BLaER1 (cell line): Measurements from ENCODE around the gene CMIP.
A peak's percentile ranks its signal among the peaks of the same experiment; 100 is the strongest.

Experiments
- H3K27ac ChIP-seq: shearing (Covaris generic); formaldehyde crosslinking; 2 replicates; pipeline ENCODE4 v1.8.1; 2022
- H3K27me3 ChIP-seq: shearing (Covaris generic); formaldehyde crosslinking; 2 replicates; pipeline ENCODE4 v1.8.1; 2022
- H3K36me3 ChIP-seq: shearing (Covaris generic); formaldehyde crosslinking; 2 replicates; pipeline ENCODE4 v1.8.1; 2022
- H3K4me1 ChIP-seq: shearing (Covaris generic); formaldehyde crosslinking; 2 replicates; pipeline ENCODE4 v1.8.1; 2022
- H3K4me2 ChIP-seq: shearing (Covaris generic); formaldehyde crosslinking; 2 replicates; pipeline ENCODE4 v1.8.1; 2022
- H3K4me3 ChIP-seq: shearing (Covaris generic); formaldehyde crosslinking; 2 replicates; pipeline ENCODE4 v1.8.1; 2022
- H3K9ac ChIP-seq: shearing (Covaris generic); formaldehyde crosslinking; 2 replicates; pipeline ENCODE4 v1.8.1; 2022
- H3K9me3 ChIP-seq: shearing (Covaris generic); formaldehyde crosslinking; 2 replicates; pipeline ENCODE4 v1.8.1; 2022
- H4K20me1 ChIP-seq: shearing (Covaris generic); formaldehyde crosslinking; 2 replicates; pipeline ENCODE4 v1.8.1; 2022
- Cebpa-rat ChIP-seq: shearing (Covaris generic); IDR thresholded peaks from 2 replicates; pipeline ENCODE4 v1.8.1; 2022

The CMIP gene

DNA sequence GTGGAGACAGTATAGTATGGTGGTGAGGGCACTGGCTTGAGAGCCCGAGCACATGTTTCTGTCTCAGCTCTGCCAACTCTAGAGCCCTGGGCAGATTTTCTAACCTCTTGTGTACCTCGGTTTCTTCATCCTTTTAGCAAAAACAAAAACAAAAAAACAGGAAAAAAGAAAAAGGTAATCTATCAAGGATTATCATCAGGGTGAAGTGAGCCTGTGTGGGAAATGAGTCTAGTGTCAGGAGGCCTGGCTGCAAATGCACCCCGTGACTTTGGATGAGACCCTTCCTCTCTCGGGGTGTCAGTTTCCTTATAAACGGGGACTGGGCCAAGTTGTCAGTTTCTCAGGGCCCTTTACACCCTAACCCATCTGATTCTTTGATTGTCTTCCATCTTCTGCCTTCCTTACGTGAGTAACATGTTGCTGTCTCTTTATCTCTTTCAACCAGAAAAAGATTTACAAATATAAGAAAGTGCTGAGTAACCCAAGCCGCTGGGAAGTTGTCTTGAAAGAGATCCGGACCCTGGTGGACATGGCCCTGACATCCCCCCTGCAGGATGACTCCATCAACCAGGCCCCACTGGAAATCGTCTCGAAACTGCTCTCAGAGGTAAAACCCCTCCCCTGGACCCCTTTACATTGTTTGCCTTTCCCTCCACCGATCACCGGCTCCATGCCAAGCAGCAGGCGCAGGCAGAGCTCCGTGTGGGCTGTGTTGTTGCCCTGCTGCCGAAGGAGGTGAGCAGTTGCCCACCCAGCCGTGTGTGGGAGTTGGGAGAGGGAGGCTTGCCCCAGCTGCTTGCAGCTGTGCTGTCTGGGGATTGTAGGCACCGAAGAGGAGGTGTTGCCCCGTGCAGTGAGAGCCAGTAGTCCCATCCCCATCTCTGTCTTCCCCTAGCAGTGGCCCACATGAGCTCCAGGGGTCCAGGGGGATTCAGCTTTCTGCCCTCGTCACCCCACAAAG is 207.4 kb downstream of the CMIP start:
- peaks cover 49% of the 10 kb centered on the region for H3K36me3 ChIP-seq
- no peaks in the 10 kb centered on the region for H3K27me3 ChIP-seq
- H3K4me2 ChIP-seq, result peak overlapping the region; percentile 96
- peak overlapping the region; percentile 91 for H3K27ac ChIP-seq
- peak overlapping the region; percentile 80 for H3K9ac ChIP-seq
- H4K20me1 ChIP-seq, result peaks cover 94% of the 10 kb centered on the region
- no peak for TF ChIP-seq Cebpa-rat
- peaks cover 82% of the 10 kb centered on the region for H3K4me1 ChIP-seq
- no peaks in the 10 kb centered on the region for H3K9me3 ChIP-seq
- peak overlapping the region; percentile 55 for H3K4me3 ChIP-seq

- Histone ChIP-seq H3K4me2 (peak overlapping the region; percentile 96), H3K36me3 (peaks cover 58% of the 10 kb centered on the region)
Observed at GRCh38 chr16:81652798-81653505, 208.3 kb downstream of the CMIP start.

GRCh38 chr16:81654346-81654745 is 209.7 kb downstream of the CMIP start:
- Histone ChIP-seq H3K27me3 (no peaks in the 10 kb centered on the region), H3K9me3 (no peaks in the 10 kb centered on the region), H3K4me2 (no peak overlapping the region), H3K27ac (no peak overlapping the region), H3K36me3 (peaks cover 72% of the 10 kb centered on the region), H3K4me1 (peaks cover 60% of the 10 kb centered on the region), H3K9ac (no peak overlapping the region), H3K4me3 (no peak overlapping the region), H4K20me1 (peaks cover 96% of the 10 kb centered on the region)
- no peak for TF ChIP-seq Cebpa-rat

More at GRCh38 chr16:81652798-81653505, 208.3 kb downstream of the CMIP start:
- H3K27me3 ChIP-seq, result no peaks in the 10 kb centered on the region
- no peaks in the 10 kb centered on the region for H3K9me3 ChIP-seq
- peaks cover 97% of the 10 kb centered on the region for H4K20me1 ChIP-seq
- TF ChIP-seq Cebpa-rat, result no peak
- peak overlapping the region; percentile 91 for H3K27ac ChIP-seq
- H3K9ac ChIP-seq, result peak overlapping the region; percentile 80; the same call in 1 of the 2 replicates
- H3K4me3 ChIP-seq, result peak overlapping the region; percentile 55
- peaks cover 74% of the 10 kb centered on the region for H3K4me1 ChIP-seq

DNA sequence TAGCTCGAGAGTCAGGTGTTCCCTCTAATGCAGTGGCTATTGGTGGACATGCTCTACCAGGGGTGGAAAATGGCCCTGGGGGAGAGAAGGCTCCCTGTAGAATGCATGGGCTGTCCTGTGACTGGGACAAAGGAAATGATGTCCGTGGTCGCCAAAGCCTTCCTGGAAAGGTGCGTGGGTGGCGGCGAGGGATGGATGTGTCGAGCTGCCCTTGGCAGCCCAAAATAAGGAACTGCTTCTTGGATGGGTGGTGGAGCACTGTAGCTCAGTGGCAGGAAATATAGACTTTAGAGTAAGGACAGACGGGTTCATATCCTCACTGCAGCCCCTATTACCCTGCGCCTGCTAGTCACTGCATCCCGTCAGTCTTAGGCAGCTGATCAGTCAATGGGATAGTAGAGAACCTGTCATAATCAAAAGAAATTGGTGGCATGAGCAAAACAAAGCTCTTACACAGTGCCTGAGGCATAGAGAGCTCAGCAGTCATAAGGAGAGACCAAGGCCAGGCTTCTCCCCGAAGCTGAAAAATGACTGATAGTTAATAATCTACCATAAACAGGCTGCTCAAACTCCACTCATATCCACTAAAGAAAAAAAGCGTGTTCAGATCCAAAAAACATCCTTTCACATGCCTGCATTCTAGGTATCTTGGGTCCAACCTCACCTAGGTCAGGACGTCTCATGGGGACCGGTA is 211.0 kb downstream of the CMIP start:
- peaks cover 96% of the 10 kb centered on the region for H4K20me1 ChIP-seq
- H3K4me2 ChIP-seq, result no peak overlapping the region
- no peak overlapping the region for H3K27ac ChIP-seq
- peaks cover 84% of the 10 kb centered on the region for H3K36me3 ChIP-seq
- no peak overlapping the region for H3K9ac ChIP-seq
- no peak for TF ChIP-seq Cebpa-rat
- H3K27me3 ChIP-seq, result no peaks in the 10 kb centered on the region
- peaks cover 48% of the 10 kb centered on the region for H3K4me1 ChIP-seq
- no peaks in the 10 kb centered on the region for H3K9me3 ChIP-seq
- no peak overlapping the region for H3K4me3 ChIP-seq

- Histone ChIP-seq H3K27me3 (no peaks in the 10 kb centered on the region), H3K27ac (no peak overlapping the region), H4K20me1 (peaks cover 94% of the 10 kb centered on the region), H3K4me1 (peaks cover 32% of the 10 kb centered on the region), H3K9me3 (no peaks in the 10 kb centered on the region), H3K36me3 (peaks cover 100% of the 10 kb centered on the region), H3K9ac (no peak overlapping the region), H3K4me3 (no peak overlapping the region), H3K4me2 (no peak overlapping the region)
- no peak for TF ChIP-seq Cebpa-rat
Observed at GRCh38 chr16:81657224-81657623, 212.6 kb downstream of the CMIP start.

GRCh38 chr16:81657781-81658180 is 213.2 kb downstream of the CMIP start:
- Histone ChIP-seq H3K27ac (no peak overlapping the region), H3K9me3 (no peaks in the 10 kb centered on the region), H3K36me3 (peaks cover 100% of the 10 kb centered on the region), H3K4me1 (peaks cover 26% of the 10 kb centered on the region), H3K9ac (no peak overlapping the region), H3K27me3 (no peaks in the 10 kb centered on the region), H3K4me3 (no peak overlapping the region), H3K4me2 (no peak overlapping the region), H4K20me1 (peaks cover 89% of the 10 kb centered on the region)
- no peak for TF ChIP-seq Cebpa-rat

GRCh38 chr16:81658373-81658772 is 213.8 kb downstream of the CMIP start:
- H3K9me3 ChIP-seq, result no peaks in the 10 kb centered on the region
- peaks cover 20% of the 10 kb centered on the region for H3K4me1 ChIP-seq
- no peak overlapping the region for H3K4me2 ChIP-seq
- H3K36me3 ChIP-seq, result peaks cover 100% of the 10 kb centered on the region
- H3K27ac ChIP-seq, result no peak overlapping the region
- H4K20me1 ChIP-seq, result peaks cover 83% of the 10 kb centered on the region
- H3K27me3 ChIP-seq, result no peaks in the 10 kb centered on the region
- no peak overlapping the region for H3K4me3 ChIP-seq
- no peak overlapping the region for H3K9ac ChIP-seq
- no peak for TF ChIP-seq Cebpa-rat

DNA sequence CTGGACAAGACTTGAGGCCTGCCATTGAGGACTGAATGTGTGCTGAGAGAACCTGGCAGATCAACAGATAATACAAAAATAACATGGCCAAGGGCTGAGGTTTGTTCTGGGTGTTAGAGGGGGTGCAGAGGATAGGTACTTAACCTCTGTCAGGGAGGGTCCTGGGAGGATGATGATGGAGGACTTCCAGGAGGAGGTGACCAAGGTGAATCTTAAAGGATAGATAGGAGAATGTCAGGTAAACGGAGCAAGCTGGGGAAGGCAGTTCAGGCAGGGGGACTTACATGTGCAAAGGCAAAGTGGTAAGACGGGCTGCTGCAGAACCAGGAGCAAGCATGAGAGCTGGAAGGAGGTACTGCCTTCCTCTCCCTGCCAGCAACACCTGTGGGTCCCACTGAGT is 214.6 kb downstream of the CMIP start:
- H3K4me3 ChIP-seq, result no peak overlapping the region
- H3K27me3 ChIP-seq, result no peaks in the 10 kb centered on the region
- no peak overlapping the region for H3K4me2 ChIP-seq
- H3K27ac ChIP-seq, result no peak overlapping the region
- TF ChIP-seq Cebpa-rat, result no peak
- no peaks in the 10 kb centered on the region for H3K9me3 ChIP-seq
- no peak overlapping the region for H3K9ac ChIP-seq
- H3K36me3 ChIP-seq, result peaks cover 100% of the 10 kb centered on the region
- peaks cover 77% of the 10 kb centered on the region for H4K20me1 ChIP-seq
- H3K4me1 ChIP-seq, result peaks cover 11% of the 10 kb centered on the region; the same call in 1 of the 2 replicates

GRCh38 chr16:81661082-81661481 is 216.5 kb downstream of the CMIP start:
- Histone ChIP-seq H4K20me1 (peaks cover 68% of the 10 kb centered on the region), H3K4me2 (no peak overlapping the region), H3K36me3 (peaks cover 100% of the 10 kb centered on the region), H3K4me3 (no peak overlapping the region), H3K4me1 (no peaks in the 10 kb centered on the region), H3K9ac (no peak overlapping the region), H3K27me3 (no peaks in the 10 kb centered on the region), H3K9me3 (no peaks in the 10 kb centered on the region), H3K27ac (no peak overlapping the region)
- TF ChIP-seq Cebpa-rat, result no peak
